Measurements from ENCODE around the gene MROH9. TPM values are rescaled to one million over a fixed set of nuclear protein-coding genes. Genes with fewer than 3 reads are reported as not detected.

Gene MROH9
- total RNA-seq, 1 experiment from 2014 or later: not detected

GRCh38 chr1:171014880-171015279 is 79.5 kb downstream of the MROH9 start:
- Histone ChIP-seq H4K8ac (replicated peaks; ENCODE audit: insufficient read length, low read depth, low read length) (no peak overlapping the region), H3K79me2 (ENCODE audit: insufficient read depth, low read length) (no peaks in the 10 kb centered on the region), H3K79me1 (ENCODE audit: insufficient read depth, low read depth, low read length, poor library complexity, severe bottlenecking) (no peaks in the 10 kb centered on the region), H3K4me1 (ENCODE audit: insufficient read depth, low read length) (peaks cover 2% of the 10 kb centered on the region; the same call in 1 of the 2 replicates), H4K5ac (ENCODE audit: insufficient read length, low read depth, low read length) (no peak overlapping the region), H3K56ac (ENCODE audit: insufficient read length, low read depth, low read length) (no peak overlapping the region), H3K4me2 (ENCODE audit: insufficient read depth, insufficient read length, low read length) (no peak overlapping the region), H3K4ac (ENCODE audit: low read depth, low read length) (no peak overlapping the region), H3K9me3 (ENCODE audit: control insufficient read depth, low read depth, low read length) (no peaks in the 10 kb centered on the region), H2BK12ac (ENCODE audit: insufficient read length, low read depth, low read length) (no peak overlapping the region), H2BK5ac (ENCODE audit: insufficient read length, low read length) (no peak overlapping the region), H3T11ph (ENCODE audit: low read length) (no peak overlapping the region), H3K14ac (ENCODE audit: insufficient read depth, low read length) (no peak overlapping the region), H2AFZ (ENCODE audit: low read length) (no peak overlapping the region), H2BK120ac (ENCODE audit: low read depth, low read length, poor library complexity, severe bottlenecking) (no peak overlapping the region), H3K23ac (ENCODE audit: insufficient read length, low read depth, low read length) (no peak overlapping the region), H3K9ac (ENCODE audit: extremely low read depth, insufficient read length, low read length) (no peak overlapping the region), H3K23me2 (ENCODE audit: insufficient read length, low read depth, low read length, poor library complexity, severe bottlenecking) (no peaks in the 10 kb centered on the region), H3K27me3 (ENCODE audit: insufficient read depth, low read length) (no peaks in the 10 kb centered on the region), H2BK15ac (ENCODE audit: low read depth, low read length) (no peak overlapping the region), H2BK20ac (ENCODE audit: low read depth, low read length, poor library complexity, severe bottlenecking) (no peak overlapping the region), H4K91ac (ENCODE audit: insufficient read length, low read depth, low read length) (no peak overlapping the region), H3K27ac (ENCODE audit: insufficient read length, low read depth, low read length) (no peak overlapping the region), H4K20me1 (ENCODE audit: control insufficient read depth, insufficient read depth, insufficient read length) (no peaks in the 10 kb centered on the region), H2AK5ac (ENCODE audit: insufficient read length, low read length) (no peak overlapping the region), H3K18ac (ENCODE audit: insufficient read length, low read depth, low read length) (no peak overlapping the region)
- WGBS (ENCODE audit: extremely low coverage, insufficient read length, low lambda C conversion rate): no CpG with 5 or more reads among the region's 4 CpGs
- no peak for DNase-seq
- no peak for TF ChIP-seq CTCF (conservative IDR thresholded peaks at IDR 0.05)
- Mint-ChIP-seq H3K36me3 (ENCODE audit: insufficient read depth in 1 of 3, low read depth in 3 of 3) (no peaks in the 10 kb centered on the region), H3K27ac (no peak overlapping the region), H3K27me3 (ENCODE audit: low read depth) (peaks cover 2% of the 10 kb centered on the region; the same call in 1 of the 2 replicates), H3K4me1 (peaks cover 3 to 4% of the 10 kb centered on the region in 2 experiments), H3K9me3 (no peaks in the 10 kb centered on the region; a peak in 1 of 5 replicates), H3K4me3 (no peak overlapping the region)
